ENCODE measurements around the gene ARMC9.

- TF ChIP-seq CTCF (IDR thresholded peaks at IDR 0.05), result no peak
- TF ChIP-seq POLR2AphosphoS5 (IDR thresholded peaks at IDR 0.05; ENCODE audit: low read depth, low read length), result no peak
- no peak for TF ChIP-seq REST (IDR thresholded peaks at IDR 0.05; ENCODE audit: insufficient read depth in 1 of 2, low read depth in 2 of 2, low read length in 1 of 2)
- TF ChIP-seq SIN3A (IDR thresholded peaks at IDR 0.05; ENCODE audit: borderline replicate concordance, insufficient read depth, low read depth, low read length), result no peak
Observed at GRCh38 chr2:231288590-231288989, 90.2 kb downstream of the ARMC9 start.
